ENCODE measurements around the gene USP22.
"Not testable (repeated sequence)": the region's sequence is repeated elsewhere in the genome, so short reads cannot be mapped to it uniquely, and the experiment has no call there.

The USP22 gene

GRCh38 chr17:21053056-21053455 lies 10.2 kb upstream of the USP22 start:
- in situ Hi-C loops (cut with HindIII; ENCODE audit: low sequenced_read_pairs), result not testable (repeated sequence)

GRCh38 chr17:21049457-21049856 lies 6.6 kb upstream of the USP22 start:
- in situ Hi-C loops (cut with HindIII; ENCODE audit: low sequenced_read_pairs), result no loop called here

- in situ Hi-C loops (cut with HindIII; ENCODE audit: low sequenced_read_pairs), result no loop called here
Measured at GRCh38 chr17:21046216-21046615, 3.4 kb upstream of the USP22 start.

- in situ Hi-C loops (cut with HindIII; ENCODE audit: low sequenced_read_pairs), result no loop called here
Measured at GRCh38 chr17:21044971-21045370, 2.2 kb upstream of the USP22 start.

- in situ Hi-C loops (cut with HindIII; ENCODE audit: low sequenced_read_pairs), result no loop called here
Measured at GRCh38 chr17:21043296-21044232, 753 bp upstream of the USP22 start.

GRCh38 chr17:21041741-21042457 lies 912 bp downstream of the USP22 start:
- in situ Hi-C loops (cut with HindIII; ENCODE audit: low sequenced_read_pairs), result no loop called here

GRCh38 chr17:21039839-21040575 lies 2.8 kb downstream of the USP22 start:
- in situ Hi-C loops (cut with HindIII; ENCODE audit: low sequenced_read_pairs), result no loop called here

GRCh38 chr17:21037117-21037803 lies 5.6 kb downstream of the USP22 start:
- in situ Hi-C loops (cut with HindIII; ENCODE audit: low sequenced_read_pairs), result no loop called here

GRCh38 chr17:21036361-21036881 lies 6.4 kb downstream of the USP22 start:
- in situ Hi-C loops (cut with HindIII; ENCODE audit: low sequenced_read_pairs), result no loop called here

- in situ Hi-C loops (cut with HindIII; ENCODE audit: low sequenced_read_pairs), result no loop called here
Measured at GRCh38 chr17:21035406-21035805, 7.4 kb downstream of the USP22 start.

- in situ Hi-C loops (cut with HindIII; ENCODE audit: low sequenced_read_pairs), result no loop called here
Measured at GRCh38 chr17:21034340-21035235, 8.2 kb downstream of the USP22 start.

GRCh38 chr17:21033350-21033749 lies 9.5 kb downstream of the USP22 start:
- in situ Hi-C loops (cut with HindIII; ENCODE audit: low sequenced_read_pairs), result no loop called here

GRCh38 chr17:21031756-21032396 lies 10.9 kb downstream of the USP22 start:
- in situ Hi-C loops (cut with HindIII; ENCODE audit: low sequenced_read_pairs), result no loop called here

- in situ Hi-C loops (cut with HindIII; ENCODE audit: low sequenced_read_pairs), result no loop called here
Measured at GRCh38 chr17:21030375-21030774, 12.4 kb downstream of the USP22 start.

- in situ Hi-C loops (cut with HindIII; ENCODE audit: low sequenced_read_pairs), result no loop called here
Measured at GRCh38 chr17:21029515-21029914, 13.3 kb downstream of the USP22 start.

GRCh38 chr17:21029036-21029435 lies 13.8 kb downstream of the USP22 start:
- in situ Hi-C loops (cut with HindIII; ENCODE audit: low sequenced_read_pairs), result no loop called here

GRCh38 chr17:21028192-21028591 lies 14.6 kb downstream of the USP22 start:
- in situ Hi-C loops (cut with HindIII; ENCODE audit: low sequenced_read_pairs), result no loop called here

- in situ Hi-C loops (cut with HindIII; ENCODE audit: low sequenced_read_pairs), result no loop called here
Measured at GRCh38 chr17:21027031-21027430, 15.8 kb downstream of the USP22 start.

GRCh38 chr17:21025451-21025850 lies 17.4 kb downstream of the USP22 start:
- in situ Hi-C loops (cut with HindIII; ENCODE audit: low sequenced_read_pairs), result no loop called here
